Large intestine (tissue), 12 donors: ENCODE measurements around the gene PCDH19. TPM values are rescaled to one million over a fixed set of nuclear protein-coding genes. Genes with fewer than 3 reads are reported as not detected.
"Not testable (repeated sequence)": the region's sequence is repeated elsewhere in the genome, so short reads cannot be mapped to it uniquely, and the experiment has no call there.

ENCODE experiments used
- DNase-seq, 2 donors: peaks; one replicate each; pipeline versions ENCODE4 v3.0.0 to v3.0.0-alpha.2; 2013
- H3K27ac ChIP-seq: one replicate; pipeline ENCODE4 v1.5.1; 2013; ENCODE audit warnings: low read length
- H3K27me3 ChIP-seq: 2 replicates; pipeline ENCODE4 v1.6.1; 2013; ENCODE audit warnings: low read length; ENCODE audit not compliant: control insufficient read depth, insufficient read depth
- H3K36me3 ChIP-seq: 2 replicates; pipeline ENCODE4 v1.6.1; 2013; ENCODE audit warnings: low read length; ENCODE audit not compliant: control insufficient read depth, insufficient read depth
- H3K4me1 ChIP-seq: one replicate; pipeline ENCODE4 v1.6.1; 2013; ENCODE audit warnings: low read length; ENCODE audit not compliant: control insufficient read depth, insufficient read depth
- H3K4me3 ChIP-seq: one replicate; pipeline ENCODE4 v1.5.1; 2013; ENCODE audit warnings: low read length
- H3K9me3 ChIP-seq: one replicate; pipeline ENCODE4 v1.6.1; 2013; ENCODE audit warnings: mild to moderate bottlenecking, low read depth, low read length, moderate library complexity; ENCODE audit not compliant: control insufficient read depth
- WGBS: methylation state at CpG from one replicate; pipeline ENCODE4 v1.1.5; 2013; ENCODE audit warnings: low lambda C conversion rate; ENCODE audit not compliant: insufficient coverage; 5-methylcytosine and 5-hydroxymethylcytosine counted together
- long read RNA-seq, 11 donors: transcript quantifications; one replicate each; lab custom pipeline, GENCODE V29; 2026
- polyA plus RNA-seq: library from polyadenylated mRNA; unstranded; fragments of 120-200 nt; gene quantifications from one replicate; pipeline ENCODE4 v1.2.1, GENCODE V29; 2013

The PCDH19 gene, protein sequence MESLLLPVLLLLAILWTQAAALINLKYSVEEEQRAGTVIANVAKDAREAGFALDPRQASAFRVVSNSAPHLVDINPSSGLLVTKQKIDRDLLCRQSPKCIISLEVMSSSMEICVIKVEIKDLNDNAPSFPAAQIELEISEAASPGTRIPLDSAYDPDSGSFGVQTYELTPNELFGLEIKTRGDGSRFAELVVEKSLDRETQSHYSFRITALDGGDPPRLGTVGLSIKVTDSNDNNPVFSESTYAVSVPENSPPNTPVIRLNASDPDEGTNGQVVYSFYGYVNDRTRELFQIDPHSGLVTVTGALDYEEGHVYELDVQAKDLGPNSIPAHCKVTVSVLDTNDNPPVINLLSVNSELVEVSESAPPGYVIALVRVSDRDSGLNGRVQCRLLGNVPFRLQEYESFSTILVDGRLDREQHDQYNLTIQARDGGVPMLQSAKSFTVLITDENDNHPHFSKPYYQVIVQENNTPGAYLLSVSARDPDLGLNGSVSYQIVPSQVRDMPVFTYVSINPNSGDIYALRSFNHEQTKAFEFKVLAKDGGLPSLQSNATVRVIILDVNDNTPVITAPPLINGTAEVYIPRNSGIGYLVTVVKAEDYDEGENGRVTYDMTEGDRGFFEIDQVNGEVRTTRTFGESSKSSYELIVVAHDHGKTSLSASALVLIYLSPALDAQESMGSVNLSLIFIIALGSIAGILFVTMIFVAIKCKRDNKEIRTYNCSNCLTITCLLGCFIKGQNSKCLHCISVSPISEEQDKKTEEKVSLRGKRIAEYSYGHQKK (N-terminal part only)
- 1.5 TPM for polyA plus RNA-seq
- long read RNA-seq, donor 1, result 0 reads
- long read RNA-seq, donor 2, result 0 reads
- long read RNA-seq, donor 3, result 0 reads
- long read RNA-seq, donor 4, result 0 reads
- long read RNA-seq, donor 5, result 0 reads
- long read RNA-seq, donor 6, result 0 reads
- long read RNA-seq, donor 7, result 0 reads
- long read RNA-seq, donor 8, result 0 reads
- long read RNA-seq, donor 9, result 0 reads
- long read RNA-seq, donor 10, result 0 reads
- long read RNA-seq, donor 11, result 0 reads

DNA sequence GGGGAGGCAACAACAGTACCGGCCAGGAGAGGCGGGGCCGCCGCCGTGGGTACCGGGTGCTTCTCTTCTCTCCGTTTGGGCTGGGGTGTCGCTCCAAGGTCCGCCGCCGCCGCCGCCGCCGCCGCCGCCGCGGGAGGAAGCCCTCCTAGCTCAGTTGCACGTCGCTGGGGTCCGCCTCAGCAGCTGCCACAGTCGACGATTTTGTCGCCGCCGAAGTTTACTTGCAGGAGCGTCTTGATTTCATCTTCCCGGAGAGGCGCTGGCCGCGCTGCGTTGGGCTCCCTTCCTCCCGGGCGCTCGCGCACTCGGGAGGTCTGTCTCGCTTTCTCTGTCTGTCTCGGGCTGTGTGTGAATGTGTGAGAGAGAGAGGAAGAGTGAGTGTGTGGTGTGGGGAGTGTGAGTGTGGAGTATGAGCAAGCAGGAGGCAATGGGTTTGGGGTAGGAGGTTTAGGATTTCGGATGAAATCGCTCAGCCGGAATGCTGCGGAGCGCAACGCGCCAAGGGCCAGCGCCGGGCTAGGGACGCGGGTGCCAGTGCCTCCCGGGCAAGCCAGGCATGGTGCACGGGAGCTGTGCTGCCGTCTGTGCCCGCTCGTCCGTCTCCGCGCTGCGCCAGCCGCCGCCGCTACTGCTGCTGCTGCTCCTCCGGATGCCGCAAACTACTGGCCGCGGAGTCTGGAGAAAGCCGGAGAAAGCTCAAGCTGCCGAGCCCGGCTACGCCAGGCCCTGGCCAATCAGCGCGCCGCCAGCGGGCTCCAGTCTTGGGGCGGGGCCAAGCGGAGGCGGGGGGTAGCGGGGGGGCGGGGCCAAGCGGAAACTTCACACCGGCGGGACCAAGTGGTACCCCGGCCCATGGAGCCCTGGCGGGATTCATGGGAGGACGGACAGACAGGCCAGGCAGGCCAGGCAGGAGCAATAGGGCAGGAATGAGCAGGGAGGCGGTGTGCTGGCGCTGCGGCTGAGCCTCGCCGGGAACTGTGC, at the start of gene PCDH19:
Gene PCDH19 (minus strand): TSS at position 664 of the 981 bp plus-strand sequence. CDS start 1,676 bp downstream, outside the sequence.
- H3K27me3 ChIP-seq, result peaks cover 73% of the 10 kb centered on the region
- no peaks in the 10 kb centered on the region for H3K4me1 ChIP-seq
- H3K36me3 ChIP-seq, result no peaks in the 10 kb centered on the region
- H3K27ac ChIP-seq, result no peak within 1 kb of the TSS
- no CpG with 5 or more reads among the region's 91 CpGs for WGBS
- no peaks in the 10 kb centered on the region for H3K9me3 ChIP-seq
- DNase-seq, result peak; percentile 30 to 35
- peak within 1 kb of the TSS; percentile 30 for H3K4me3 ChIP-seq

DNA sequence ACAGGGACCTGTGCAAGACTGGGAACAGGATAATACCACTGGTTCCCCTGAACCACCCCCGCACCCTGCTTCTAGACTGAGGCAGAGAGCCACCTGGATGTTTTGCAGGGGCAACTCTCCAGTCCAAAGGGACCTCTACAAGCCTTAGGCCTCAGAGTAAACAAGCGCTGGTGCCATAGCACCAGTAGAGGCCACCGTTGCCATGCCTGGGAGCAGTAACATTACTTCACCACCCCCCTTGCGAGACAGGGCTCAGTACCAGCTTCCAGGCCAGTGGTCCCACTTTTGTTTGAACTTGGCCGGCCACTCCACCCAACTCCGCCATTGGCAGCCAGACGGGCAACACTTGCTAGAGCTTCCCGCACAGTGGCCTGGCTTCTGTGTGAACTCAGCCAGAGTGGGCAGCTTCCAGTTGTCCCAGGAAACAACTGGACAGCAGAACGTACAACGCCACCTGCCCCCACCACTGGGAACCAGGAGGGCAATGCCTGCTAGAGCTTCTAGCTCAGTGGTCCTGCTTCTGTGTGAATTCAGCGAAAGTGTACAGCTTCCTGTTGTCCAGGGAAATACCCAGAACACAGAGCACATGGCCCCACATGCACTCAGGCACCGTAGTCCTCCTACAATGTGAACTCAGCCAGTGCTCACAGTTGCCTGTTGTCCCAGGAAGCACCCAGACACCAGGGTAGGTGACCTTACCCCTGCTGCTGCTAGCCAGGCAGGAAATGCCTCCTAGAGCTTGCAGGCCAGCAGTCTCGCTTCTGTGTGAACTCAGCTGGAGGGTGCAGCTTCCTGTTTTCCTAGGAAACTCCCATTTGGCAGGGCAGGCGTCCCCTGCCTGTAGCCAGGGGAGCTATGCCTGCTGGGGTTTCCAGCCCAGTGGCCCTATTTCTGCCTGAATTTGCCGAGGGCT, 39.9 kb upstream of the PCDH19 start:
- DNase-seq, result peak in 1 of 2 donors; percentile 6
- Histone ChIP-seq H3K36me3 (no peaks in the 10 kb centered on the region), H3K27me3 (no peaks in the 10 kb centered on the region), H3K27ac (no peak overlapping the region), H3K9me3 (no peaks in the 10 kb centered on the region), H3K4me1 (no peaks in the 10 kb centered on the region), H3K4me3 (no peak overlapping the region)
- WGBS, result no CpG with 5 or more reads among the region's 15 CpGs

DNA sequence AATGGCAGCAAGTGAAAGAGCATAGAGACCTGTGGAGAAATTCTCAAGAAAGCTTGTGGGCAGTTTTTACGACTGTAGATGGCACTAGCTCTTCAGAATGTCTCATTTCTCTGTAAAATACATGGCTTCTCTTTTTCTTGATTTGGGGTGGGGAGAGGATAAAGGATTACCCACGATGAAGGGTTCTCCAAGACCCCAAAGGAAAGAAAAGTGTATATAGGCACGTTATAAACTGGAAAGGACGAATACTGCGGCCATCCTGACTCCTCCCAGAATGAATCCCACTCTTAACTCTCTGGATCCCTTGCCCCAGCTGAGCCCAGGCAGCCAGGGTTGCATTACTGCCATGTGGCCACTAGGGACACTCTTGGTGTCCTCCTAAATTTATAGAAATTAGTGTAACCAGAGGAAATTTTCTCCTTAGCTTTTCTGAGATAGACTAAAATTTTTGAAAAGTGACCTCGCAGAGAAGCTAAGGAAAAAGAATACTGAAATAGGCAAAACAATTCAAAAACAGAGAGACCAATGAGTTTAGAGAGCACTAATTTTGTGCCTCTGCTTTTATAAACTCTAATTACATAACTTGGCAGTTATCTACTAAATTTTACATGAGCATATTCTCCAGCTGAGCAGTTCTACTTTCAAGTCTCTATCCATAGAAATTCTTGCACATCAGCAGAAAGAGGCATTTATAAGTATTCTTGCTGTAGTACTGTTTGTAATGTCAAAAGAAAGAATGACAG, 37.8 kb upstream of the PCDH19 start:
- H3K9me3 ChIP-seq, result no peaks in the 10 kb centered on the region
- H3K4me3 ChIP-seq, result peak overlapping the region; percentile 23
- DNase-seq, result peak; percentile 9 to 52
- 0% methylated on average over 1 of the region's 6 CpGs for WGBS
- no peaks in the 10 kb centered on the region for H3K4me1 ChIP-seq
- no peaks in the 10 kb centered on the region for H3K27me3 ChIP-seq
- no peaks in the 10 kb centered on the region for H3K36me3 ChIP-seq
- H3K27ac ChIP-seq, result no peak overlapping the region

DNA sequence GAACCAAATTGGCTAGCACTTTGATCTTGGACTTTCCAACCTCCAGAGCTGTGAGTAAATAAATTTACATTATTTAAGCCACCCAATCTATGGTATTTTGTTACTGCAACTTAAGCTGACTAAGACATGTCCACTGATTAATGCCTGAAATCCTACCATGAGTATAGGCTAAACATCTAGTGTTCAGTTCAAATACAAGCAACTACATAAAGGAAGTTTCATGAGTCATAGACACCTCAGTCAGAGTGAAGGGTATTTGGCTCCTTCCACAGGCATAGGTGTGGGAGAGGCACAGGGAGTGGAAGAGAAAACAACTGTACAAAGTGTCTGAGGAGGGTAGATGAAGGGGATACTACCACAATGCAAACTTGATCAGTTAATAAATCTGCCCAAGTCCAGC, 35.5 kb upstream of the PCDH19 start:
- Histone ChIP-seq H3K36me3 (no peaks in the 10 kb centered on the region), H3K4me1 (no peaks in the 10 kb centered on the region), H3K4me3 (no peak overlapping the region), H3K27ac (no peak overlapping the region), H3K9me3 (no peaks in the 10 kb centered on the region), H3K27me3 (no peaks in the 10 kb centered on the region)
- DNase-seq, result no peak

DNA sequence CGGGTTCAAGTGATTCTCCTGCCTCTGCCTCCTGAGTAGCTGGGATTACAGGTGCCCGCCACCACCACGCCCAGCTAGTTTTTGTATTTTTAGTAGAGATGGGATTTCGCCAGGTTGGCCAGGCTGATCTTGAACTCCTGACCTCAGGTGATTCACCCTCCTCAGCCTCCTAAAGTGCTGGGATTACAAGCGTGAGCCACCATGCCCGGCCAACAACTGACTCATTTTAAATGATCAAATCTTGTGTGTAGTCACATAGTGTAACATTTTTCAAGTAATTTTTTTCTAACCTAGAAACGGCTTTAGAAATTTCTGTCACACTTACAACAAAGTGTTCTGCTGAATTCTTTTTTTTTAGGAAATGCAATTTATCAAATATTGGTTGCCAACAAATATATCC, 31.2 kb upstream of the PCDH19 start:
- not testable (repeated sequence) for H3K4me3 ChIP-seq, H3K27me3 ChIP-seq, H3K9me3 ChIP-seq, H3K4me1 ChIP-seq, H3K36me3 ChIP-seq, DNase-seq, H3K27ac ChIP-seq
- WGBS, result no CpG with 5 or more reads among the region's 7 CpGs

DNA sequence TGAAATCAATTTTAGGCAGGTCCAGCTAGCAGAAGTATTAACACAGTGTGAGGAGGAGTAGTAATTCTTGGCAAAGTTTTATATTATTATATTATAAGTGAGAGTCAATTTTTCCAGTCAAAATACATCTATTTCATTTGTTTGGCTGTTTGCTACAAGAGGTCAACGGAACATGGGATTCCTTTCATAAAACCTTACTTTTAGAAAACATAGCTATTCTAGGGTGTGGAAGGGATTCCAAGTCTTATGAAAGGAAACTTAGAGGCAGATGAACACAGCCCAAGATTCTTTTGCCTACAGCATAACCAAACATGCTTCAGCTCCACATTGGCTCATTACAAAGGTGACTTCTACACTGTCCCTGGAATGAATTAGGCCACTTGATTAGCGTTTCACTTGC, 29.9 kb upstream of the PCDH19 start:
- no peaks in the 10 kb centered on the region for H3K4me1 ChIP-seq
- WGBS, result no CpG with 5 or more reads among the region's 2 CpGs

DNA sequence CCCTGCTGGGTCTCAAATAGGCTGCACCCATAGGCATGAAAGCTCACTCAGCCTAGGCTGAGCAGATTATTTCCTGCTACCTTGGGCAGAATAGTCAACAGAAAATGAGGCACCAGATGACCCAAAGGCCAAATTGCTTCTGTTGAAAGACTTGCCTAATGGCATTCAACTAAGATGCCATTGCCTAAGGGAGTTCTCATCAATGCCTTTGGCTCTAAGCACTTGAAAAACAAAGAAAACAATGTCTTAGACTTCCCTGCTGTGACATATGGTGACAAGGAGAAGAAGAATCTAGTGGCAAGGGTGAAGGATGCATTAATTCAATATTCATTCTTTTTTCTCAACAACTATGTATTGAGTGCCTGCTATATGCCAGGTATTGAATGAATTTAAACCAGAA, 25.7 kb upstream of the PCDH19 start:
- Histone ChIP-seq H3K27ac (no peak overlapping the region), H3K4me3 (no peak overlapping the region), H3K27me3 (no peaks in the 10 kb centered on the region), H3K36me3 (no peaks in the 10 kb centered on the region), H3K4me1 (no peaks in the 10 kb centered on the region), H3K9me3 (no peaks in the 10 kb centered on the region)
- no peak for DNase-seq

More for the DNA sequence above, 29.9 kb upstream of the PCDH19 start:
- Histone ChIP-seq H3K4me3 (no peak overlapping the region), H3K27ac (no peak overlapping the region), H3K27me3 (no peaks in the 10 kb centered on the region), H3K9me3 (no peaks in the 10 kb centered on the region), H3K36me3 (no peaks in the 10 kb centered on the region)
- no peak for DNase-seq

DNA sequence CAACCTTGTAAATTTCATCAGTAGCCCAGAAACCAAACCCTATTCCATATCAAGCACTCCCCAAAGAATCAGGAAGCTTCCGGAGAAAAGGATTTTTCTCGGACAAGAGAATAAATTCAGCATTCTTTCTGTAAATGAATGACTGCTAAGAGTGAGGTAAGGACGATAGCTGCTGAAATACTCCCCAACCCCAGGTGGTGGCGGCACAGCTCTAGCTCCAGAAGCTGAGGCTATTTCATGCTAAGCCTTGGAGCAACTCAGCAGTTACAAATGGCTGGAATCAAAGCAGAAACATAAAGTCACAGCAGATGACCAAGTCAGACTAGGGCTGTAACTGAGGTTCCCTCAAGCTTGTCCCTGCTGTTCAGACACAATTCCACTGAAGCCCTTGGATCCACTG, 13.9 kb upstream of the PCDH19 start:
- no peaks in the 10 kb centered on the region for H3K9me3 ChIP-seq
- H3K27me3 ChIP-seq, result no peaks in the 10 kb centered on the region
- H3K4me3 ChIP-seq, result no peak overlapping the region
- DNase-seq, result no peak
- no CpG with 5 or more reads among the region's 4 CpGs for WGBS
- H3K27ac ChIP-seq, result no peak overlapping the region
- no peaks in the 10 kb centered on the region for H3K36me3 ChIP-seq
- no peaks in the 10 kb centered on the region for H3K4me1 ChIP-seq

DNA sequence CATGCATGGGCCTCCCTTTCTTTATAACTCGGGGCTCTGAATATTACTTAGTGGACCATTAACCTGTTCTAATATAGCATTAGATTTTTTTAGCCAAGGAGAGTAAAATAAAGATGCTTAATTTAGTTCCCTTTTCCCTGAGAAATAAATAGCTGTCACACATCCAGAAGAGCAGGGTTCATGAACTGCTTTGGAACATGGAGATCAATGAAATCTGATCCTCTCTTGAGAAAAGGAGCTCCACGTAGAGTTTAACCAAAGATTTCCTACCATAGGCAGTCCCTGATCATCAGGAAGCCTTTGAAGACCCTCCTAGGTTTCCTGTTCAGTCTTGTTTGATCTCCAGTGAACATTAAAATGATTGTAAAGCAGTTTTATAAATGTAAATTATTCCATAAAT, 8.5 kb upstream of the PCDH19 start:
- no peak overlapping the region for H3K4me3 ChIP-seq
- no peak for DNase-seq
- H3K27me3 ChIP-seq, result peaks cover 3% of the 10 kb centered on the region
- no peak overlapping the region for H3K27ac ChIP-seq
- no CpG with 5 or more reads among the region's 2 CpGs for WGBS
- no peaks in the 10 kb centered on the region for H3K36me3 ChIP-seq
- H3K4me1 ChIP-seq, result no peaks in the 10 kb centered on the region
- no peaks in the 10 kb centered on the region for H3K9me3 ChIP-seq
